ENCODE results near the gene IQCM.

IQCM gene

GRCh38 chr4:149708513-149709130 lies 107.0 kb downstream of the IQCM start:
- DNase-seq: no peak

DNA sequence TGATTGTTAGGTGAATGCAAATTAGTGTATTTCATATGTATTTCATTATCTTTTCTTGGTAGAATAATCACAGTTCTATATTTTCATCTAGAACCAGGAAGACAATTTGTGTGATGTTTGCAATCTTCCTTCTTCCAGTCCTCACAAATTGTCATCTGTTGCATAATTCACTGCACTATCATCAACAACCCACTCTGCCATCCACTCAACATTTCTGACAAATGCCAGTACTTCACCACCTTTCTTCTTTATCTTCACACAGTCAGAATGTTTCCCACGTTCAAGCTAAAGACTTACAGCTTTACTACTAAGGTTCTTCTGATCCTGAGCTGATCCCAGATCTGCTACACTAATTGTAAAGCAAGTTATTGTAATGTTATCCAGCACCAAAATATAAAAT lies 107.8 kb downstream of the IQCM start:
- DNase-seq: no peak

DNA sequence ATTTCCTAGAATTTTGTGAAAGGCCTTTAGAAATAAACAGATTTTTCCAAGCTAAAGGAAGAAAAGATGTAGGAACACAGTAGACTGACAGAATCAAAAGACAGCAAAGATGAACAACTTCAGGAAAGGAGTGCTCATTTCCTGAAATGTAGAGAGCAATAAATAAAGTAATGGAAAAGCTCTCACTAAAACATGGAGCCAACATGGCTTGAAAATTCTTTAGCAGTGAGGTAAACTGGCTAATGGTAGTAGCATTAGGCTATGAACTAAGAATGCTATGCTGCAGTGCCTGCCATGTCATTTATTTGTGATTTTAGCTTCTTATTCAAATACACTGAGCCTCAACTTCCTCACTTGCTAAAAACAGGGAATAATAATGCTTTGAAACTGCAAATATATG lies 108.7 kb downstream of the IQCM start:
- no peak for DNase-seq

DNA sequence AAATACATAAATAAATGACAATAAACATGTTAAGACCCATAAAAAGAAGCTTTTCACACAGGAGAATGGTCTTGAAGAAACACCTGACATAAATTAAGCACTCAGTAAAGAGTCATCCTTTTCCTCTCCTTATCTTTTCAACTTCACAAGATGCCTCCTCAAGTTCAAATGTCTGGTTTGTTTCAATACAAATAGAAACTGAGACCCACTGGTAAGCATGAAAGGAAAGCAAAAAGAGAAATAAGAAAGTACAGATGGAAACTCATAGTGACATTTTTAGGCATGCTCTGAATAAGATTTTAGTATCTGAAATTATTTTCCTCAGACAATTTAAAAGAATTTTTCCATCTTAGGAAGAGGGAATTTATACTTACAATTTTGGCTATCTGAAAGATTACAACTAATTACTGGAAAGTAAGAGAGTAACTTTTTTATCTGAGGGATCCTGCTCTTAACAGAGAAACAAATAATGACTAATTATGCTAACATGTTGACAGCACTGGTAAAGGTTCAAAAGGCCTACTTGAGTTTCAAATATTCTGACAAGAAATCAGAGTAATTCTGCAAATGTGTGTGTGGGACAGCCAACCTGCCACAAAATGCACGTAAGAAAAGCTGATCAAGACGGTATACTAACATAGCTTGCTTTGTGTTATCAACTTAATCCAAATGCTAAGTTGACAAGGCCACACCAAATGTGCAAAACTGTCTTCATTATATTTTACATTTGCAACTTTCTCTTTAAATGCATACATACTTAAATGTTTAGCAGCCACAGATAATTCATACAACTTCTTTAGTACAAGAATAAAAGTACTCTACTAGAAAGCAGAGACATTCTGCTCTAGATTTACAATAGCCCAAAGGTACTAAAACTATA lies 113.0 kb downstream of the IQCM start:
- DNase-seq: no peak

GRCh38 chr4:149701435-149702156 lies 114.0 kb downstream of the IQCM start:
- DNase-seq: no peak

GRCh38 chr4:149700272-149700671 lies 115.4 kb downstream of the IQCM start:
- DNase-seq: no peak

GRCh38 chr4:149699642-149700041 lies 116.0 kb downstream of the IQCM start:
- no peak for DNase-seq

- no peak for DNase-seq
These were observed 124.9 kb downstream of the IQCM start for GRCh38 chr4:149690726-149691125.

DNA sequence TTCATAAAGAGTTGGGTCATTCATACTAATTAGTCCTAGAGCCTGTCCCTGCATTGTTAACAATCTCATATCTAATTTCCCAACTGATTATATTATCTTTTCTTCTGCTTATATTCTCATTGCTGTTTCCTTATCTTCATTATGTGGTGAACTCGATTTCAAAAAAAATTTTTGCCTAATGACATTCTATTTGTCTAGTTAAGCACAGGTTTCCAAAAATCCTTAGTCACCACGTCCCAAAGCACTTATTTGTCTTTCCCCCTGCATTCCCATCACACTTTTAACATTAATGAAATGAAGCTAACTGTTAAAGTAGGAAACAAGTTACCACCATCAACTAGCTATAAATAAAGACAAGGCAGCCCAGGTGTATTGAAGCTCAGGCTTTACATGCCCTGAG lies 131.1 kb downstream of the IQCM start:
- no peak for DNase-seq

DNA sequence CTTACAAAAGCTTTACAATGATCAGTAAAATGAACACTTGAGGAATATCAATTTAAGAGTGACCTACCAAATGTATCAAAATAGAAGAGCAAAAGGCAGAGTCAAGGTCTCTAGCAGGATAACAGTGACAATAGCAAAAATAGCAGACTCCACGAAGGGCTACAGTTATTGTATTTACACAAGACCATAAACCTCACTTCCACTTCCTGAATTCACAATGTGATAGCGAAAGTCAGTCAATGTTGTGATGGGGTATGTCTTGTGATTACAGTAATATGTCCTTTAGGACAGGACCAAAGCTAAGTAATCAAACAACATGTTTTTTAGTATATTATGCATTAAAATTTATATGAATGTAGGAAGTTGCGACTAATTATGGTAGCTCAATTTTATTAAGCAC lies 139.6 kb downstream of the IQCM start:
- DNase-seq: no peak

DNA sequence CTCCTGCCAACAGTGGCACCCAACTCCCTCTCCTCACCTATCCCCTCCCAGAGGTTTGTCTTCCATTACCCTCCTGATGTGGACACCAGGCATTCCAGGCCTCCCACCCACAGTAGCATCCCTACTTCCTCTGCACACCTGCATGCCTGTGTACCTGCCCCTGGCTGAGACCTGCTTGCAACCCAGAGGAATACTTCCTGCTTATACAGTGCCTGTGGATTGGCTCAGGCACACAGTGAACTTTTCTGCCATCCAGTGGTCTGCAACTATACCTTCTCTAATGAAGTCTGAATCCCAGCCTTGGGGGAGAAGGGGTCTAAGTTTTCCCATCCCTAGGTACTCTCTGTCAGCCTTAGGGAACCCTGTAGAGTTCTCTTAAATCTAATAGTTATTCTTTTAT lies 169.9 kb downstream of the IQCM start:
- peak; percentile 4 for DNase-seq

- no peak for DNase-seq
These were observed 177.6 kb downstream of the IQCM start for GRCh38 chr4:149638073-149638472.

DNA sequence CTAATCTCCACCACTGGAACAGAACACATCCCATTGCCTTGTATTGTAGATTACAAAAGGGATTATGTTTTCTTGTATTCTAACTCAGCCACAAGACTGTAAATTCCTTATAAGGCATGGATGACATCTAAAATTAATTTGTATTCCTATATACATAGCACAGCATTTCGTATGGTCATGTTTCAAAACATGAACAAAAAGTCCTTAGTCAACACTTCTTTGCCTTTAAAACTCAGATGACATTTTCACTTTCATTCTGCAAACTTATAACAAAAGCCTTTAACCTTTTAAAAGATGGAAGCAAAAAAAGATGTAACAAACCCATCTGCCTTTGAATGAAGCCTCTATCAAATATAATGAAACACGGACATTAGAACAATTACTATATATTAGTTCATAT lies 181.3 kb downstream of the IQCM start:
- no peak for DNase-seq

DNA sequence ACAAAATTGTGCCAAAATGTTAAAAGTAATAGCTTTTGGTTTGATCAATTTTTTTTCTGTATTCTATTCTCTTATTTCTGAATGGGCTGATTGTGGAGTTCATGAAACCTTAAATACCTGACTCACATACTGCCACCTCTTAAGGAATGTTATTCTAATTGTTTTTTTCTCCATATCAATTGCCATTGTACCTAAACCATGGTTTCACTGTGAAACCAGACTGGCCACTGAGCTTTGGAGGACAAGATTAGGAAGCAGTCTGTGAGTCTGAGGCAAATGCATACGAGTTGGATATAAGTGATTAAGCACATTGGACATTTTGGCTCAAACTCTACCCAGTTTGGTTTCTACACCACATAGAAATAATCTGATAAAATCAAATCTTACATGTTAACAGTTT lies 184.0 kb downstream of the IQCM start:
- DNase-seq: no peak

- no peak for DNase-seq
These were observed 185.6 kb downstream of the IQCM start for GRCh38 chr4:149630064-149630463.

DNA sequence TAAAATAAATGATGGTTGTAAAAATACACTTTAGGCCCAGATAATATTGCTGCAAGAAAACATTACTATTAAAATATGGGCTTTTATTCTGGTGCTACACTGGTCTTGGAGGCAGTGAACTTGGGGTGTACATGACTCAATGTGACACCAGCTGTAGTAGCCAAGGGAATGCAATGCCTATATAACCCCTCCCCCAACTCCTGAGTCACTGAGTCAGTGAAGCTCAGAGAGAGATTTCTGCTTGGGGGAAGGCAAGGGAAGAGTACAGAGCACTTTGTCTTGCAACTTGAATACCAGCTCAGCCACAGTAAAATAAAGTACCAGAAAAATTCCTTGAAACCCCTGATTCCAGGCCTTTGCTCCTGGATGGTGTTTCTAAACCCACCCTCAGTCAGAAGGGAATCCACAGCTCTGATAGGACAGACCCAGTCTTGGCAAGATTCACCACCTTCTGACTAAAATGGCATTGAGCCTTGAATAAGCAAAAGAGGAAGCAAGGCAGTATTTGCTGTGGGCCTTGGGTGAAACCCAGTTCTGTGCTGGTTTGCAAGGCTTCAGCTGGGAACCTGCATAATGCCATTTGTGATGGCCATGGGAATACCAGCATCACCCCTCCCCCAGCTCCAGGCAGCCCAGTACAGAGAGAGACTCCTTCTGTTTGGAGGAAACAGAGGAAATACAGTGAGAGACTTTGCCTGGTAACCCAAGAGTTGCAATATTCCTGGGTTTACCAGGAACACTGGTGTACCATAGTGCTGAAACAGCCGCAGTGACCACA lies 209.9 kb downstream of the IQCM start:
- DNase-seq: no peak

DNA sequence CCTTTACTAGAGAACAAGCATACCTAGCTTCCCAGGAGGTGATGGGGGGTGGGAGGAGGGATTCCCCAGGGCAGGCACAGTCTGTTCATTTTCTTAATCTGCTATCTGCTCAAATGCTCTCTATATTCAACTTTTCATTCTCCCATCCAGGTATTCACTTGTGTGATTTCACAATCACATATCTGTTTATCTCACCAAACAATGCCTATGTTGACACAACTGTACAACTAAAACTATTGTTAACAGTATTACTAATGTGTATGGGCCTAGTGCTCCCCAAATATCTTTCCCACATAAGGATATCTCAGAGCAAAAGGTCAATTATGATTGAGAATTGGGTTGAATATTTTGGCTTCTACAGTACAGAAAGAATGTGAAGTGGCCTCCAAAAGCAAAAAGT lies 210.8 kb downstream of the IQCM start:
- DNase-seq: no peak

DNA sequence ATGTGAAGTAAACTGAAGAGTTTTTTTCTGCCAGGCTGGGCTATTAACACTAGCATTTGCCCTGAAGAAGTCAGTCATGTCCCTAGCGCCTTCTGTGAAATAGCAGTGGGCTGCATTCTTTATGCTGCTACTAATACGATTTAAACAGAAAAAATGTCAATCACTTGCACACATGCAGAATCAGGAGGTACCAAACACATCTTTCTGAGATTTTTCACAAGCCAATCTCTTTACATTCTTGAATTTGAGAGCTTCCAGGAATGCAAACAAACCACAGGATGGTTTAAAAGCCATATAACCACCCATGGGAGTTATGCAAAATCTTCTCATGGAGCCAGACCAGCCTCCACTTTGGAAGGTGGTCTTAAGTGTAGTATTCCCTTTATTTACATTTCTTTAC lies 220.1 kb downstream of the IQCM start:
- no peak for DNase-seq

- DNase-seq: no peak
These were observed 225.8 kb downstream of the IQCM start for GRCh38 chr4:149589826-149590225.

GRCh38 chr4:149584722-149585121 lies 230.9 kb downstream of the IQCM start:
- no peak for DNase-seq

GRCh38 chr4:149574971-149575370 lies 240.7 kb downstream of the IQCM start:
- DNase-seq: no peak

DNA sequence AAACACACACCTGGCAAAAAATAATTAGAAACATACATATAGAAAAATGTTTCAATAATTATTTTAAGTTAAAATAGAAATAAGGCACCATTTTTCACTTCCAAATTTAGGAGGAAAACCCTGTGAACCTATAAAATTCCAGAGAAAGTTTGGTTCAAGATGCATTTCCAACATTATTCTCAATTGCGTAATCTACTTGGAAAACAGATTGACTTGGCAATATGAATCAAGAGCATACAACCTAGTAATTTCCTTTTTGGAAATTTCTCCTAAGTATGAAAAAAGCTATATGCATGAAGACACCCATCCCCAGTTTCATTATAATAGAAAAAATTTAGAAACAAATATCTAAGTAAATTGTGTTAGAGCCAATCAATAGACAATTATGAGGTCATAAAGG lies 242.9 kb downstream of the IQCM start:
- DNase-seq: no peak

DNA sequence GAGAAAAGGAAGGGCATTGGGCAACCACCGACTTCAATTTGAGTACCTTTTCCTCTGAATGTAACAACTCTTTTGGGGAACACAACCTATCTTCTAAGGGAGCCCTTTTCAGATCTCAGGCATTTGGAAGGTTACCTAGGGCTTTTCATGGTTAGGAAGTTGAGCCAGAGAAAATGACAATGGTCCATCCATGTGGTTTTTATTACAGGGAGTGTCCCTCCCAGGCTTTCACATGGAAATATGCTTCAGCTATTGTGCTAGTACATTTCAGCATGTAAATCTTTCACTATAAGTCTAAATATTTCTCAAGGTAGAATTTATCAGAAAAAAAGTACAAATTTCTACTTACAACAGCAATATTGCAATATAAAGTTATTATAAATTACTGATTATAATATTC lies 259.8 kb downstream of the IQCM start:
- DNase-seq: no peak
